ENCODE measurements around the gene KIFBP.
A peak's percentile ranks its signal among the peaks of the same experiment; 100 is the strongest.
"Not testable (repeated sequence)": the region's sequence is repeated elsewhere in the genome, so short reads cannot be mapped to it uniquely, and the experiment has no call there.

The KIFBP gene

GRCh38 chr10:68988530-68989316 lies at the start of gene KIFBP:
TSS of gene KIFBP (plus strand) at chr10:68988803. CDS start at chr10:68988833, 30 bp downstream.
- Histone ChIP-seq H3K79me2 (peaks cover 36% of the 10 kb centered on the region), H2AFZ (peak within 1 kb of the TSS; percentile 74), H3K4me2 (ENCODE audit: low read length) (peak within 1 kb of the TSS; percentile 73), H3K9me3 (ENCODE audit: control insufficient read depth, low read length) (no peaks in the 10 kb centered on the region), H3K9ac (peak within 1 kb of the TSS; percentile 78), H3K36me3 (ENCODE audit: control insufficient read depth, insufficient read depth, low read length) (no peaks in the 10 kb centered on the region), H3K27ac (peak within 1 kb of the TSS; percentile 89), H3K4me1 (peaks cover 10% of the 10 kb centered on the region), H3K27me3 (ENCODE audit: control insufficient read depth, insufficient read depth, low read length) (no peaks in the 10 kb centered on the region), H3K4me3 (ENCODE audit: low read depth, low read length) (peak within 1 kb of the TSS; percentile 98)
- TF ChIP-seq CTCF (IDR thresholded peaks at IDR 0.05) = peak; percentile 64

GRCh38 chr10:68938884-68939283 lies 49.7 kb upstream of the KIFBP start:
- no peak overlapping the region for H3K4me2 ChIP-seq (ENCODE audit: low read length)
- TF ChIP-seq CTCF (IDR thresholded peaks at IDR 0.05) = no peak
- no peak overlapping the region for H3K27ac ChIP-seq
- no peaks in the 10 kb centered on the region for H3K79me2 ChIP-seq
- no peak overlapping the region for H3K4me3 ChIP-seq (ENCODE audit: low read depth, low read length)
- H3K27me3 ChIP-seq (ENCODE audit: control insufficient read depth, insufficient read depth, low read length) = no peaks in the 10 kb centered on the region
- H3K4me1 ChIP-seq = peaks cover 4% of the 10 kb centered on the region
- H3K9me3 ChIP-seq (ENCODE audit: control insufficient read depth, low read length) = no peaks in the 10 kb centered on the region
- no peak overlapping the region for H3K9ac ChIP-seq
- H3K36me3 ChIP-seq (ENCODE audit: control insufficient read depth, insufficient read depth, low read length) = no peaks in the 10 kb centered on the region
- H2AFZ ChIP-seq = no peak overlapping the region

GRCh38 chr10:68940917-68941316 lies 47.7 kb upstream of the KIFBP start:
- H3K27me3 ChIP-seq (ENCODE audit: control insufficient read depth, insufficient read depth, low read length); H3K36me3 ChIP-seq (ENCODE audit: control insufficient read depth, insufficient read depth, low read length): not testable (repeated sequence)

GRCh38 chr10:68950598-68950997 lies 38.0 kb upstream of the KIFBP start:
- Histone ChIP-seq H2AFZ (no peak overlapping the region), H3K4me3 (ENCODE audit: low read depth, low read length) (no peak overlapping the region), H3K27ac (no peak overlapping the region), H3K79me2 (no peaks in the 10 kb centered on the region), H3K9ac (no peak overlapping the region), H3K36me3 (ENCODE audit: control insufficient read depth, insufficient read depth, low read length) (no peaks in the 10 kb centered on the region), H3K9me3 (ENCODE audit: control insufficient read depth, low read length) (no peaks in the 10 kb centered on the region), H3K4me2 (ENCODE audit: low read length) (no peak overlapping the region), H3K4me1 (no peaks in the 10 kb centered on the region), H3K27me3 (ENCODE audit: control insufficient read depth, insufficient read depth, low read length) (no peaks in the 10 kb centered on the region)
- TF ChIP-seq CTCF (IDR thresholded peaks at IDR 0.05) = no peak

More at GRCh38 chr10:68940917-68941316, 47.7 kb upstream of the KIFBP start:
- H3K27ac ChIP-seq; H3K79me2 ChIP-seq; H3K4me1 ChIP-seq; H3K4me2 ChIP-seq (ENCODE audit: low read length); H3K9ac ChIP-seq; H3K4me3 ChIP-seq (ENCODE audit: low read depth, low read length); H3K9me3 ChIP-seq (ENCODE audit: control insufficient read depth, low read length); H2AFZ ChIP-seq: not testable (repeated sequence)

- Histone ChIP-seq H3K27me3 (ENCODE audit: control insufficient read depth, insufficient read depth, low read length) (no peaks in the 10 kb centered on the region), H3K4me3 (ENCODE audit: low read depth, low read length) (no peak overlapping the region), H3K9me3 (ENCODE audit: control insufficient read depth, low read length) (no peaks in the 10 kb centered on the region), H3K9ac (no peak overlapping the region), H3K27ac (no peak overlapping the region), H3K79me2 (peaks cover 2% of the 10 kb centered on the region), H3K4me1 (no peaks in the 10 kb centered on the region), H3K36me3 (ENCODE audit: control insufficient read depth, insufficient read depth, low read length) (no peaks in the 10 kb centered on the region), H3K4me2 (ENCODE audit: low read length) (no peak overlapping the region), H2AFZ (no peak overlapping the region)
- no peak for TF ChIP-seq CTCF (IDR thresholded peaks at IDR 0.05)
Observed at GRCh38 chr10:68954904-68955303, 33.7 kb upstream of the KIFBP start.
